Measurements from ENCODE around the gene UBE2R2. TPM values are rescaled to one million over a fixed set of nuclear protein-coding genes. Genes with fewer than 3 reads are reported as not detected.

UBE2R2 gene
- total and polyA plus RNA-seq, 4 experiments from 2014 or later: 10.8 to 31.4 (median 24.2) TPM

DNA sequence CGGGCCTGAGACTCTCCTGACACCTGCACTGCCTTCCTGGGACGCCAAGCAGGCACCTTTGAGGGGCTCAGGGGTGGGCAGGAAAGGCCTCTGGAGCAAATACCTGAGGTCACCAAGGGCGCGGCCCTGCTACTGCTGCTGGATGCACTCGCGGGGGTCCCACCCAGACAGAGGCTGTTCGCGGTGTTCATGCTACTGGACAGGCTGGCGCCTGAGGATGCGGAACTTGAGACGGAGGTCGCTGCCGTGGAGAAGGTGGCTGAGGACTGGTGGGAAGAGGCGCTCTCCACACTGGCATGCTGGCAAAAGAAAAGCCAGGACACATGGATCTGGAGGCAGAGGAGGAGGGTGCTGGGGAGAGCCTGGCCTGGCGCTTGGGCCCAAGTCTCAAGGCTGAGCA is 110.7 kb downstream of the UBE2R2 start:
- ChIA-PET POLR2A (ENCODE audit: partially characterized antibody) (no interaction called here), CTCF (ENCODE audit: partially characterized antibody) (no interaction called here)
- Histone ChIP-seq H3K4me1 (ENCODE audit: insufficient read depth, low read length) (no peaks in the 10 kb centered on the region), H3K27me3 (ENCODE audit: insufficient read depth, low read length) (no peaks in the 10 kb centered on the region), H3K9me3 (ENCODE audit: control insufficient read depth in 1 of 2, low read length in 2 of 2) (no peaks in the 10 kb centered on the region), H3K36me3 (ENCODE audit: insufficient read depth, low read length) (peaks cover 66% of the 10 kb centered on the region), H3K4me3 (ENCODE audit: low read length in 2 of 2) (no peak overlapping the region), H3K27ac (ENCODE audit: low read depth, low read length) (no peak overlapping the region)
- peak overlapping the region in 3 of 7 donors; percentile 42 to 88 (median 80) for H3K27ac Mint-ChIP-seq
- peaks cover 0 to 1% (median 0%) of the 10 kb centered on the region in 8 donors for H3K9me3 Mint-ChIP-seq
- peaks cover 47 to 73% of the 10 kb centered on the region in 2 donors for H3K36me3 Mint-ChIP-seq
- intact Hi-C loops (cut with micrococcal nuclease): no loop called here
- no peak for DNase-seq
- H3K4me1 Mint-ChIP-seq: peaks cover 0 to 5% (median 0%) of the 10 kb centered on the region in 4 donors
- no peaks in the 10 kb centered on the region for H3K27me3 Mint-ChIP-seq
- H3K4me3 Mint-ChIP-seq: no peak overlapping the region

DNA sequence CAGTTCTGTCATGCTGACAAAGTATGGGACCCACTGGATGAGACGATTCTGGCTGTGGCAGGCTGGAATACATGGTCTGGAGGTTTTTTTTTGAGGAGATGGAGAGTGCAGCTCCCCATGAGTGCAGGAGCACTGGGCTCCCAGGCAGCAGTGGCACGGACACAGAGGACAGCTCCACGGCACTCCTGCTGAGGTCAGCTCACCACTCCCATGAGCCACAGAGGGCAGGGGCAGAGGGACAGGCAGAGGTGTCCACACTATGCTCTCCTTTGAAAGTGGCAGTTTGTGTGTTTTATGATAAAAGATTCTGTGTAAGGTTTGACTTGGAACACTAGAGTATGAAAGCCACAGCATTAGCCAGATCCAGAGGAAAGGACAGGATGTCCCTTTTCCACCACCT is 114.4 kb downstream of the UBE2R2 start:
- POLR2A ChIA-PET (ENCODE audit: partially characterized antibody): no interaction called here
- Histone ChIP-seq H3K4me3 (ENCODE audit: low read length in 2 of 2) (no peak overlapping the region), H3K27me3 (ENCODE audit: insufficient read depth, low read length) (no peaks in the 10 kb centered on the region), H3K4me1 (ENCODE audit: insufficient read depth, low read length) (no peaks in the 10 kb centered on the region), H3K27ac (ENCODE audit: low read depth, low read length) (no peak overlapping the region), H3K36me3 (ENCODE audit: insufficient read depth, low read length) (peaks cover 67% of the 10 kb centered on the region), H3K9me3 (ENCODE audit: control insufficient read depth in 1 of 2, low read length in 2 of 2) (no peaks in the 10 kb centered on the region)
- Mint-ChIP-seq H3K36me3 (peaks cover 52 to 88% of the 10 kb centered on the region in 2 donors), H3K4me1 (no peaks in the 10 kb centered on the region), H3K9me3 (peaks cover 0 to 1% (median 0%) of the 10 kb centered on the region in 8 donors), H3K4me3 (no peak overlapping the region), H3K27me3 (no peaks in the 10 kb centered on the region), H3K27ac (peak overlapping the region in 1 of 7 donors; percentile 52)
- intact Hi-C loops (cut with micrococcal nuclease): no loop called here
- CTCF ChIA-PET (ENCODE audit: partially characterized antibody): no interaction called here
- DNase-seq: no peak

DNA sequence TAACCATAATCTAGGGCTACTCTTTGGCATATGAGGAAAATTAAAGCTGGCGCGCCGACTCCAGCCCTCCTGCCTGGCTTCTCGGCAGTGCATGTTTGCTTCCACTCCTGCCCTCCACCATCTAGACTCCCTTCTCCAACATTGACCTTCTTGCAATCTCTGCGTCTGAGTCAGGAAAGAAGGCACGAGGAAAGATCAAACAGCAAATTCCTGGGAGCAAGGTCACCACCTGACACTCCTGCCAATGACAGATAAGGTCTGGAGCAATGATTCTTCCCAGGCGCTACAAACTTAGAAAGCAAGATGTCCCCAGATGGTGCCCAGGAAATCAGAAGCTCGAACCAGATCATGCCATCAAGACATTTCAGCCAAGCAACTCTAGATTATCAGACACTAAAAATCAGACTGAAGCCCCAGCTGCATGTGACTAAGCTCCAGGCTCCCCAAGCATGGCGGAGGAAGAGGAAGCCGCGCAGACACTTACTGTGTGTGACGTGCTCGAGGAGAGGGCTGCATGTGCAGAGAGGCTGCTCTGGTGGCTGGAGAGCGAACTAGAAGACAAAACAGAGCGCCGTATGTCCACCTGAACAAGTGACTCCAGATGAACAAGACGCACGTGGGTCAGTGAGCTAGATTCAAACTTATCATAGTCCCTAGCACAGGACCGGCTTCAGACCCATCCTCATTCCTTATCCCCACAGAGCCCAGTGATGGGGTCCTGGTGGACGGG is 115.3 kb downstream of the UBE2R2 start:
- H3K27ac ChIP-seq (ENCODE audit: low read depth, low read length): no peak overlapping the region
- CTCF ChIA-PET (ENCODE audit: partially characterized antibody): interaction anchor here (1.0 kb wide), 1 partner anchor 15 kb away, joined by 3 read pairs; no protein-coding TSS in a partner anchor
- Mint-ChIP-seq H3K4me3 (no peak overlapping the region), H3K9me3 (peaks cover 0 to 1% (median 0%) of the 10 kb centered on the region in 8 donors), H3K4me1 (no peaks in the 10 kb centered on the region), H3K27ac (peak overlapping the region in 4 of 7 donors; percentile 0 to 64 (median 33)), H3K27me3 (no peaks in the 10 kb centered on the region), H3K36me3 (peaks cover 50 to 83% of the 10 kb centered on the region in 2 donors)
- H3K4me3 ChIP-seq (ENCODE audit: low read length in 2 of 2): no peak overlapping the region
- intact Hi-C loops (cut with micrococcal nuclease): no loop called here
- H3K36me3 ChIP-seq (ENCODE audit: insufficient read depth, low read length): peaks cover 60% of the 10 kb centered on the region
- no peaks in the 10 kb centered on the region for H3K9me3 ChIP-seq (ENCODE audit: control insufficient read depth in 1 of 2, low read length in 2 of 2)
- POLR2A ChIA-PET (ENCODE audit: partially characterized antibody): no interaction called here
- no peaks in the 10 kb centered on the region for H3K4me1 ChIP-seq (ENCODE audit: insufficient read depth, low read length)
- no peaks in the 10 kb centered on the region for H3K27me3 ChIP-seq (ENCODE audit: insufficient read depth, low read length)
- DNase-seq: no peak

DNA sequence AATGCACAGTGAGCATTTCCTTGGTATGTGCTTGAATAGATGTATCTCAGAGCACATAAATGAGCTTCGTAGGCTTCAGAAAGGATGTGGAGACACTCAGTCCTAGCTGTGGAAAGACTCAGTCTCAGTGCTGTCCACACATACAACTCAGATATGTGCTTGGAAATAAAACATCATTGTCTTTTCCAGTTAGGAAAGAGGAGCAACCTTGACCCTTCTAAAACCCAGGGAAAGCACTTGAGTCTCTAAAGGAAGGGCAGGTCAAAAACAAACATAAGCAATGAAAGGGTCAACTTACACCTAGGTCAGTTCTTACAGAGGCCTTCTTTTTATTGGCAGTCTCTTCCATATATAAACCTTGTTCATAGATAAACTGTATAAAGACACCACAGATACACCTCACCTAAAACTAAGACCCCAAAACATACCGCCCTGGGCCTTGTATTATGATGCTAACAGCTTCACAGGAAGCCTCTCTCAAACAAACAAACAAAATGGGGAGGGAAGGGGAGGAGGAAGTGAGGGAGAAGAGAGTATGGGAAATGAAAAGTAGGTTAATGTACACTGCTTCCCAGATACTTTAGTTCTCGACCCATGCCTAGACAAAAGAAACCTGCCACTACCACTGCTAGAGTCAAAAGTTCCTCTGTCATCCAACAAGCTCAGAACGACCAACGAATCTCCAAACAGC is 117.4 kb downstream of the UBE2R2 start:
- intact Hi-C loops (cut with micrococcal nuclease): no loop called here
- Histone ChIP-seq H3K9me3 (ENCODE audit: control insufficient read depth in 1 of 2, low read length in 2 of 2) (no peaks in the 10 kb centered on the region), H3K4me1 (ENCODE audit: insufficient read depth, low read length) (no peaks in the 10 kb centered on the region), H3K36me3 (ENCODE audit: insufficient read depth, low read length) (peaks cover 44% of the 10 kb centered on the region), H3K27ac (ENCODE audit: low read depth, low read length) (no peak overlapping the region), H3K27me3 (ENCODE audit: insufficient read depth, low read length) (no peaks in the 10 kb centered on the region), H3K4me3 (ENCODE audit: low read length in 2 of 2) (no peak overlapping the region)
- Mint-ChIP-seq H3K36me3 (peaks cover 41 to 69% of the 10 kb centered on the region in 2 donors), H3K9me3 (no peaks in the 10 kb centered on the region), H3K4me1 (peaks cover 0 to 3% (median 0%) of the 10 kb centered on the region in 4 donors), H3K4me3 (no peak overlapping the region), H3K27ac (peak overlapping the region in 3 of 7 donors; percentile 6 to 47 (median 46)), H3K27me3 (no peaks in the 10 kb centered on the region)
- ChIA-PET CTCF (ENCODE audit: partially characterized antibody) (no interaction called here), POLR2A (ENCODE audit: partially characterized antibody) (no interaction called here)
- no peak for DNase-seq

DNA sequence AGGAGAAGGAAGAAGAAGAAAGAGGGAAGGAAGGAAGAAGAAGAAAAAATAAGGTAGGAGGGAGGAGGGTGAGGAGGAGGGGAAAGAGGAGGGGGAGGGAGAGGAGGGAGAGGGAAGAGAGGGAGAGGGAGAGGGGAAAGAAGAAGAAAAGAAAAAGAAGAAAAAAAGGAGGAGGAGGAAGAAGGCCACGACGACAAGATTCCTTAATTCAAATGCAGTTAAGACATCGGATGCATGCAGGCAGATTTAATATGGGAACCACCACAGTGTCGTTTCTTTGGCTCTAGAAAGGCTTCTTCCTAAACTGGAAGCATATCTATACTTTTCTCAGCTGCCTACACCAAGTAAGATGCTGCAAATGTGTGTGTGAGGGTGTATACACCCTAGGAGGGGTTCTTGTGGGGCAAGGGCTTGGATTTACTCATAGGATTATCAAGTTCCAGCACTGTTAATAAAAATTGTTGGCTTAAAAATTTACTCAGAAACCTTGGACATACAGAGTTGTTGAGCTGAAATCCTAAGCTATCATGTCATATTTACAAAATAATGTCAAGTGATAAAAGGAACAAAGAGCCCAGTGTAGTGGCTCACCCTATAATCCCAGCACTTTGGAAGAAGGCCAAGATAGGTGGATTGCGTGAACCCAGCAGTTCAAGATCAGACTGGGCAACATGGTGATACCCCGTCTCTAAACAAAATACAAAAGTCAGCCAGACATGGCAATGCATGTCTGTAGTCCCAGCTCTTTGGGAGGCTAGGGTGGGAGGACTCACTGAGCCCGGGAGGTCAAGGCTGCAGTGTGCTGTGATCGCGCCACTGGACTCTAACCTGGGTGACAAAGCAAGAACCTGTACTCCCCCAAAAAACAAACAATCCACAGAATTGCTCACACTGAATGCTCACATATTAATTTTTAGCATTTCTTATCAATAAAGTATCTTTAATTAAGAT is 123.2 kb downstream of the UBE2R2 start:
- peaks cover 0 to 4% (median 2%) of the 10 kb centered on the region in 4 donors for H3K4me1 Mint-ChIP-seq
- no peak for DNase-seq
- H3K4me3 Mint-ChIP-seq: no peak overlapping the region
- ChIA-PET CTCF (ENCODE audit: partially characterized antibody) (no interaction called here), POLR2A (ENCODE audit: partially characterized antibody) (no interaction called here)
- peak overlapping the region in 1 of 7 donors; percentile 36 for H3K27ac Mint-ChIP-seq
- H3K27me3 Mint-ChIP-seq: no peaks in the 10 kb centered on the region
- no peaks in the 10 kb centered on the region for H3K9me3 Mint-ChIP-seq
- Histone ChIP-seq H3K27ac (ENCODE audit: low read depth, low read length) (no peak overlapping the region), H3K4me1 (ENCODE audit: insufficient read depth, low read length) (no peaks in the 10 kb centered on the region), H3K27me3 (ENCODE audit: insufficient read depth, low read length) (no peaks in the 10 kb centered on the region), H3K9me3 (ENCODE audit: control insufficient read depth in 1 of 2, low read length in 2 of 2) (no peaks in the 10 kb centered on the region), H3K4me3 (ENCODE audit: low read length in 2 of 2) (no peak overlapping the region), H3K36me3 (ENCODE audit: insufficient read depth, low read length) (peaks cover 24% of the 10 kb centered on the region)
- peaks cover 38 to 52% of the 10 kb centered on the region in 2 donors for H3K36me3 Mint-ChIP-seq
- intact Hi-C loops (cut with micrococcal nuclease): no loop called here

DNA sequence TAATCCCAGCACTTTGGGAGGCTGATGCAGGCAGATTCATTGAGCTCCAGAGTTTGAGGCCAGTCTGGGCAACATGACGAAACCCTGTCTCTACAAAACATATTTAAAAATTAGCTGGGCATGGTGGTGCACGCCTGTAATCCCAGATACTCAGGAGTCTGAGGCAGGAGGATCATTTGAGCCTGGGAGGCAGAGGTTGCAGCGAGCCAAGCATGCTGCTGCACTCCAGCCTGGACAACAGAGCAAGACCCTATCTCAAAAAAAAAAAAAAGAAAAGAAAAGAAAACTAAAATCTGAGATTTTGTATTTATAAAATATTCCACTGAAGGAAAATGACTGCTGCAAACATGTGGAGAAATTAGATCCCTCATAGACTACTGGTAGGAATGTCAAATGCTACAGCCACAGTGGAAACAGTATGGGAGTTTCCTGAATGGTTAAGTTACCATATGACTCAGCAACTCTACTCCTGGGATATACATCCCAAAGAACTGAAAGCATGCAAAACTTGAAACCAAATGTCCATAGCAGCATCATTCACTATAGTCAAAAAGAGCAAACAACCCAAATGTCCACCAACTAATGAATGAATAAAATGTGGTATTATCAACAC is 125.6 kb downstream of the UBE2R2 start:
- no peak overlapping the region for H3K4me3 Mint-ChIP-seq
- no peaks in the 10 kb centered on the region for H3K9me3 ChIP-seq (ENCODE audit: control insufficient read depth in 1 of 2, low read length in 2 of 2)
- H3K27ac ChIP-seq (ENCODE audit: low read depth, low read length): no peak overlapping the region
- H3K9me3 Mint-ChIP-seq: no peaks in the 10 kb centered on the region
- CTCF ChIA-PET (ENCODE audit: partially characterized antibody): interaction anchor here (1.3 kb wide), 1 partner anchor 16 kb away, joined by 4 read pairs; no protein-coding TSS in a partner anchor
- H3K27ac Mint-ChIP-seq: peak overlapping the region in 1 of 7 donors; percentile 41
- H3K27me3 ChIP-seq (ENCODE audit: insufficient read depth, low read length): no peaks in the 10 kb centered on the region
- no peaks in the 10 kb centered on the region for H3K4me1 ChIP-seq (ENCODE audit: insufficient read depth, low read length)
- no peak overlapping the region for H3K4me3 ChIP-seq (ENCODE audit: low read length in 2 of 2)
- intact Hi-C loops (cut with micrococcal nuclease): no loop called here
- H3K36me3 Mint-ChIP-seq: peaks cover 45 to 56% of the 10 kb centered on the region in 2 donors
- DNase-seq: no peak
- POLR2A ChIA-PET (ENCODE audit: partially characterized antibody): no interaction called here
- H3K36me3 ChIP-seq (ENCODE audit: insufficient read depth, low read length): peaks cover 30% of the 10 kb centered on the region
- H3K27me3 Mint-ChIP-seq: no peaks in the 10 kb centered on the region
- peaks cover 0 to 4% (median 2%) of the 10 kb centered on the region in 4 donors for H3K4me1 Mint-ChIP-seq
